ENCODE data around the gene PCMTD2. TPM values are rescaled to one million over a fixed set of nuclear protein-coding genes. Genes with fewer than 3 reads are reported as not detected.
A peak's percentile ranks its signal among the peaks of the same experiment; 100 is the strongest.

Gene PCMTD2
- total RNA-seq, 4 donors from 2014 or later = 34.5 to 90.8 (median 46.9) TPM

- Histone ChIP-seq H3K36me3 (no peaks in the 10 kb centered on the region), H3K4me1 (peaks cover 0 to 8% (median 0%) of the 10 kb centered on the region in 4 donors), H3K27me3 (no peaks in the 10 kb centered on the region), H3K4me3 (no peak overlapping the region), H3K27ac (no peak overlapping the region), H3K9me3 (no peaks in the 10 kb centered on the region)
- no peak for DNase-seq
- TF ChIP-seq, protein P1, sequence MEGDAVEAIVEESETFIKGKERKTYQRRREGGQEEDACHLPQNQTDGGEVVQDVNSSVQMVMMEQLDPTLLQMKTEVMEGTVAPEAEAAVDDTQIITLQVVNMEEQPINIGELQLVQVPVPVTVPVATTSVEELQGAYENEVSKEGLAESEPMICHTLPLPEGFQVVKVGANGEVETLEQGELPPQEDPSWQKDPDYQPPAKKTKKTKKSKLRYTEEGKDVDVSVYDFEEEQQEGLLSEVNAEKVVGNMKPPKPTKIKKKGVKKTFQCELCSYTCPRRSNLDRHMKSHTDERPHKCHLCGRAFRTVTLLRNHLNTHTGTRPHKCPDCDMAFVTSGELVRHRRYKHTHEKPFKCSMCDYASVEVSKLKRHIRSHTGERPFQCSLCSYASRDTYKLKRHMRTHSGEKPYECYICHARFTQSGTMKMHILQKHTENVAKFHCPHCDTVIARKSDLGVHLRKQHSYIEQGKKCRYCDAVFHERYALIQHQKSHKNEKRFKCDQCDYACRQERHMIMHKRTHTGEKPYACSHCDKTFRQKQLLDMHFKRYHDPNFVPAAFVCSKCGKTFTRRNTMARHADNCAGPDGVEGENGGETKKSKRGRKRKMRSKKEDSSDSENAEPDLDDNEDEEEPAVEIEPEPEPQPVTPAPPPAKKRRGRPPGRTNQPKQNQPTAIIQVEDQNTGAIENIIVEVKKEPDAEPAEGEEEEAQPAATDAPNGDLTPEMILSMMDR (IDR thresholded peaks at IDR 0.05) = no peak
- TF ChIP-seq POLR2A (IDR thresholded peaks at IDR 0.05) = no peak
These were observed 26.0 kb upstream of the PCMTD2 start for GRCh38 chr20:64229507-64230061.

- H3K27me3 ChIP-seq = no peaks in the 10 kb centered on the region
These were observed 24.9 kb upstream of the PCMTD2 start for GRCh38 chr20:64230461-64231145.

DNA sequence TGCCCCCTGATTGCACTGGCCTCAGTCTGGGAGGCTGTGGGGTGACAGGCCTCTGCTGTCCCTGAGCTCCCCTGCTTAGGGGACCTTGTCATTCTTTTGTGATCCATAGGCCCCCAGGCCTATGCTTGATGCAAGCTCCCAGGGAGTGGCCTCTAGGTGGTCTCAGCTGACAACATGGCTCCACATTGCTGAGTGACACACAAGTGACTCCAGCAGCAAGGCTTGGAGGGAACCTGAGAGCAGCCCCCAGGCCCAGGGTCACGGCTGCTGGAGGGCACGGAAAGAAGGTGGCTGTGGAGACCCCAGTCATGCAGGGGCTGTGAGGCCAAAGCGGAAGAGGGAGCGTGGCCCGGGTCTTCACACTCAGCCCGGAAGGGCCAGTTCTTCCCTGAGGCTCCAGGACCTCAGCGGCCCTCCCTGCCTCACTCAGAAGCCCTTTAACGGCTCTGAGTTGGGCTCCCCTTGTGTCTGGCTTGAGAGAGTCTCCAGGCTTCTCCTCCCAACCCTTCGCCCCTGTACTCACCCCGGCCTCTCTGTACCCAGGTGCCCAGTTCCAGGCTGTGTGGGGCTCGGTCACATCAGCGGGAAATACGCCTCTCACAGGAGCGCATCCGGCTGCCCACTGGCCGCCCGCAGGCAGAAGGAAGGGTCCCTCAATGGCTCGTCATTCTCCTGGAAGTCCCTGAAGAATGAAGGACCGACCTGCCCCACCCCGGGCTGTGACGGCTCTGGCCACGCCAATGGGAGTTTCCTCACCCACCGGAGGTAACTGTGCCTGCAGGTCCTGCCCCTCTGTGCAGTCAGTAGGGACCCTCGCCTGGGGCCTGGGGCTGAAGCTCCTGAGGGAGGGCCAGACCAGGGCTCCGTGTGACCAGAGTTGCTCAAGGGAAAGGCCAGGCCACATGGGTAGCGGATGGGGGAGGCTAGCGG, 23.7 kb upstream of the PCMTD2 start:
- no peak overlapping the region for H3K4me3 ChIP-seq
- H3K4me1 ChIP-seq = peaks cover 0 to 8% (median 0%) of the 10 kb centered on the region in 4 donors
- no peaks in the 10 kb centered on the region for H3K36me3 ChIP-seq
- no peak for DNase-seq
- no peak overlapping the region for H3K27ac ChIP-seq
- no peaks in the 10 kb centered on the region for H3K27me3 ChIP-seq
- no peak for TF ChIP-seq POLR2A (IDR thresholded peaks at IDR 0.05)
- TF ChIP-seq, protein P1 (IDR thresholded peaks at IDR 0.05) = no peak
- no peaks in the 10 kb centered on the region for H3K9me3 ChIP-seq

More at GRCh38 chr20:64230461-64231145, 24.9 kb upstream of the PCMTD2 start:
- Histone ChIP-seq H3K9me3 (no peaks in the 10 kb centered on the region), H3K4me1 (peaks cover 0 to 8% (median 0%) of the 10 kb centered on the region in 4 donors), H3K27ac (no peak overlapping the region), H3K4me3 (no peak overlapping the region), H3K36me3 (no peaks in the 10 kb centered on the region)
- no peak for DNase-seq
- TF ChIP-seq, protein P1 (IDR thresholded peaks at IDR 0.05) = no peak
- TF ChIP-seq POLR2A (IDR thresholded peaks at IDR 0.05) = no peak

- no peak overlapping the region for H3K27ac ChIP-seq
- no peaks in the 10 kb centered on the region for H3K36me3 ChIP-seq
- H3K4me1 ChIP-seq = peaks cover 0 to 8% (median 0%) of the 10 kb centered on the region in 4 donors
- H3K27me3 ChIP-seq = no peaks in the 10 kb centered on the region
- TF ChIP-seq POLR2A (IDR thresholded peaks at IDR 0.05) = no peak
- TF ChIP-seq, protein P1 (IDR thresholded peaks at IDR 0.05) = no peak
- no peaks in the 10 kb centered on the region for H3K9me3 ChIP-seq
- no peak for DNase-seq
- no peak overlapping the region for H3K4me3 ChIP-seq
These were observed 22.8 kb upstream of the PCMTD2 start for GRCh38 chr20:64232794-64233193.

DNA sequence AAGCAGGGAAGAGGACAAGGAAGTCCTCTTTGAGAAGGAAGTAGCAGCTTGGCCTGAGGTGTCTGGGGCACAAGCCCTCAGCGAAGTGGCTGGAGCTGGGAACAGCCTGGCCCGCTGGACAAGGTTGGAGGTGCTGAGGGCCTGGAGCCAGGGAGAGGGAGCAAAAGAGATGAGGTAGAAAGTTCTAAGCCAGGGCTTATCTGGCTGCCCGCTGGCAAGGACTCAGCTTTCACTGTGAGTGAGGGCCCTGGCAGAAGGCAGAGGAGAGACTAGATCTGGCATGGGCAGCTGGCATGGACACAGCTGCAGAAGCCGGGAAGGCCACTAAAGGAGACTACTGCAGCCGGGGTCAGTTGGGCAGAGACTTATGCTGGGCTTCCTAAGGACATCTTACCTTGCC, 21.8 kb upstream of the PCMTD2 start:
- Histone ChIP-seq H3K4me1 (peaks cover 0 to 8% (median 0%) of the 10 kb centered on the region in 4 donors), H3K4me3 (no peak overlapping the region), H3K27ac (no peak overlapping the region), H3K9me3 (no peaks in the 10 kb centered on the region), H3K36me3 (no peaks in the 10 kb centered on the region), H3K27me3 (no peaks in the 10 kb centered on the region)
- TF ChIP-seq, protein P1 (IDR thresholded peaks at IDR 0.05) = no peak
- TF ChIP-seq POLR2A (IDR thresholded peaks at IDR 0.05) = no peak
- DNase-seq = peak in 1 of 3 donors; percentile 31
